OCI-LY1 (cell line): ENCODE data around the gene MMAB.

Source experiments
- H2AFZ ChIP-seq: fragments of 200-600 bp; sonication (generic), shearing (Covaris generic); 2 replicates; pipeline ENCODE4 v1.6.0; 2014; ENCODE audit warnings: antibody characterized with exemption, mild to moderate bottlenecking, low read length
- H3F3A ChIP-seq: fragments of 200-600 bp; sonication (generic), shearing (Covaris generic); 2 replicates; pipeline ENCODE4 v1.6.0; 2014; ENCODE audit warnings: mild to moderate bottlenecking, antibody characterized with exemption, low read length, moderate library complexity; ENCODE audit not compliant: insufficient read depth
- H3K27ac ChIP-seq: fragments of 200-600 bp; sonication (generic); 2 replicates; pipeline ENCODE4 v1.5.1; 2014; ENCODE audit warnings: low read length, mixed run types, mild to moderate bottlenecking, low read depth; ENCODE audit not compliant: poor library complexity, severe bottlenecking
- H3K27me3 ChIP-seq: fragments of 200-600 bp; sonication (generic); 2 replicates; pipeline ENCODE4 v1.6.0; 2014; ENCODE audit warnings: antibody characterized with exemption, mild to moderate bottlenecking, low read length, moderate library complexity; ENCODE audit not compliant: insufficient read depth
- H3K36me3 ChIP-seq: fragments of 200-600 bp; sonication (generic); 2 replicates; pipeline ENCODE4 v1.6.1; 2014; ENCODE audit warnings: mild to moderate bottlenecking, antibody characterized with exemption, low read length, moderate library complexity, mixed read lengths; ENCODE audit not compliant: insufficient read depth
- H3K4me1 ChIP-seq: fragments of 200-600 bp; sonication (generic); 2 replicates; pipeline ENCODE4 v1.5.1; 2014; ENCODE audit warnings: mild to moderate bottlenecking, low read length, moderate library complexity; ENCODE audit not compliant: insufficient read depth, severe bottlenecking
- H3K4me2 ChIP-seq: fragments of 200-600 bp; sonication (generic), shearing (Covaris generic); 2 replicates; pipeline ENCODE4 v1.6.1; 2014; ENCODE audit warnings: low read length
- H3K4me3 ChIP-seq: fragments of 200-600 bp; sonication (generic); 2 replicates; pipeline ENCODE4 v1.5.1; 2014; ENCODE audit warnings: low read length, low read depth, mild to moderate bottlenecking, mixed read lengths; ENCODE audit not compliant: poor library complexity, severe bottlenecking
- H3K79me2 ChIP-seq: fragments of 200-600 bp; shearing (Covaris generic); 2 replicates; pipeline ENCODE4 v1.6.1; 2016; ENCODE audit warnings: mixed run types, low read length, mixed read lengths; ENCODE audit not compliant: insufficient read depth
- H3K9ac ChIP-seq: fragments of 200-600 bp; sonication (generic), shearing (Covaris generic); 2 replicates; pipeline ENCODE4 v1.6.1; 2014; ENCODE audit warnings: mild to moderate bottlenecking, low read length, mixed read lengths
- H3K9me2 ChIP-seq: fragments of 200-600 bp; sonication (generic), shearing (Covaris generic); 2 replicates; pipeline ENCODE4 v1.6.1; 2014; ENCODE audit warnings: low read depth, mild to moderate bottlenecking, low read length, mixed read lengths
- H3K9me3 ChIP-seq: fragments of 200-600 bp; shearing (Covaris generic); 2 replicates; pipeline ENCODE4 v1.6.1; 2014; ENCODE audit warnings: low read length, mixed read lengths
- H4K20me1 ChIP-seq: fragments of 200-600 bp; sonication (generic), shearing (Covaris generic); 2 replicates; pipeline ENCODE4 v1.6.0; 2016; ENCODE audit warnings: mild to moderate bottlenecking, low read length; ENCODE audit not compliant: insufficient read depth
- CTCF ChIP-seq: fragments of 200-600 bp; sonication (generic), shearing (Covaris generic); IDR thresholded peaks from 2 replicates; pipeline ENCODE4 v1.5.1; 2017; ENCODE audit warnings: mild to moderate bottlenecking, antibody characterized with exemption, low read length, moderate library complexity, mixed read lengths
- EZH2 ChIP-seq: fragments of 200-600 bp; sonication (generic), shearing (Covaris generic); IDR thresholded peaks from 2 replicates; pipeline ENCODE4 v1.8.0; 2017; ENCODE audit warnings: borderline replicate concordance, mixed run types, mild to moderate bottlenecking, antibody characterized with exemption, low read length, moderate library complexity, mixed read lengths

Gene MMAB

DNA sequence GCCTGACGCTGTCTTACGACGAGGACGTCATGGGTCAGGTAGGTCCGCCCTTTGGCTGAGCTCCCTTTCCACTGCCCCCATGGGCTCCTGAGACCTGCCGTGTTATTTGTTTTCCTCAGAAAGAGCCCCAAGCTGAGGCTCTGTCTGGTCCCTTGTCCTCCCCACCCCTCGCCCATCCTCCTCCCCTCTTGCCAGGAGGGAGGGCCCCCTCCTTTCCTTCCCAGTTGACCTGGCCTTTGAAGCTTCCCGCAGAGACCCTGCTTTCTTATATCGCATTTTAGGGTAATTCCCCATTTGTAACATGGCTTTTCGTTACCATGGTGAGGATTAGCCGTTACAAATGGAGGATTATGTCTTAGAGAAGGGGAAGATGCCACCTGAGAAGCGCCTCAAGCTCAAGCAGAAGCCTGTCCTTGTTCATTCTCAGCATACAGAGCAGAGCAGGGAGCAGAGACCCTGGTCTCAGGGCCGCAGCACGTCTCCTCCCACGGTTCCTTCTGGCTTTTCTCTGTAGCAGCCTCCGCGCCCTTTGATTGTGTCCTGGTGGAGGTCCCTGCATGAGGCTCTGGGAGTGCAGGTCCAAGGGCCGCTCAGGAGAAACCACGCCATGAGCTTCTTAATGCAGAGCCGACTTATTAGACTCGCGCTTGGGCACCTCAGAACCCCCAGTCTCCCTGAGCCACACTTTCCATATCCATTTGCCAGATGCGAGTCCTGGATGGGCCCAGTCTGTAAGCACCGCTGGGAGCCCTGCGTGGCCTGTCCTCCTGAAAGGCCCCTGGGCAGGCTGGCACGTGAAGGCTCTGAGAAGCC is 48.6 kb downstream of the MMAB start:
- no peak overlapping the region for H2AFZ ChIP-seq
- TF ChIP-seq CTCF = no peak
- no peak for TF ChIP-seq EZH2

GRCh38 chr12:109523504-109523903 is 49.8 kb downstream of the MMAB start:
- no peaks in the 10 kb centered on the region for H3K27me3 ChIP-seq
- H3K9ac ChIP-seq = no peak overlapping the region
- H3K79me2 ChIP-seq = no peaks in the 10 kb centered on the region
- H3K36me3 ChIP-seq = 0 out of 2 replicates have a peak, but pooled peaks cover 8% of the 10 kb centered on the region
- TF ChIP-seq EZH2 (no peak), CTCF (no peak)
- no peaks in the 10 kb centered on the region for H3K9me2 ChIP-seq
- H3K4me3 ChIP-seq = no peak overlapping the region
- H4K20me1 ChIP-seq = no peaks in the 10 kb centered on the region
- no peaks in the 10 kb centered on the region for H3K9me3 ChIP-seq
- H3K27ac ChIP-seq = no peak overlapping the region
- H3K4me2 ChIP-seq = no peak overlapping the region
- H3K4me1 ChIP-seq = no peaks in the 10 kb centered on the region
- H2AFZ ChIP-seq = no peak overlapping the region
- no peaks in the 10 kb centered on the region for H3F3A ChIP-seq

More for the DNA sequence above, 48.6 kb downstream of the MMAB start:
- H4K20me1 ChIP-seq = no peaks in the 10 kb centered on the region
- no peak overlapping the region for H3K27ac ChIP-seq
- no peaks in the 10 kb centered on the region for H3F3A ChIP-seq
- H3K4me2 ChIP-seq = no peak overlapping the region
- H3K4me3 ChIP-seq = no peak overlapping the region
- H3K36me3 ChIP-seq = 0 out of 2 replicates have a peak, but pooled peaks cover 8% of the 10 kb centered on the region
- no peaks in the 10 kb centered on the region for H3K27me3 ChIP-seq
- H3K9ac ChIP-seq = no peak overlapping the region
- H3K79me2 ChIP-seq = no peaks in the 10 kb centered on the region
- no peaks in the 10 kb centered on the region for H3K9me3 ChIP-seq
- H3K9me2 ChIP-seq = no peaks in the 10 kb centered on the region
- no peaks in the 10 kb centered on the region for H3K4me1 ChIP-seq

DNA sequence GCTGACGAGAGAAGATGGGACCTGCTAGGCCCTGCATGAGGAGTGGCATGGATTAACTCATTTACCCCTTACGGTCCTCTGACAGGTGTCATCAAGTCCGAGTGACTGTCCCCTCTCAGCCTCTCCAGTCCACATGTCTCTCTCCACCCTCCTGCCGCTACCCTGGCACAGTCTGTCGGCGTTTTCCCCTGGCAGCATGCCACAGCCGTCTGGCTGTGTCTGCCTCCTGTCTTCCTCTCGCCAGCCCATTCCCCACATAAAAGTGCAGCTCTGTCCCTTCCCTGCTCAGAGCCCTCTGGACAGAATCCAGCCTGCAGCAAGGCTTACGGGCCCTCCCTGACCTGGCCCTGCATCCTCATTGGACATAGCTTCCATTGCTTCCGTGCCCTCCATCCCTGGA is 50.2 kb downstream of the MMAB start:
- Histone ChIP-seq H3K4me2 (no peak overlapping the region), H3K4me1 (no peaks in the 10 kb centered on the region), H3K9me2 (no peaks in the 10 kb centered on the region), H3K36me3 (0 out of 2 replicates have a peak, but pooled peaks cover 8% of the 10 kb centered on the region), H3K27me3 (no peaks in the 10 kb centered on the region), H3K27ac (no peak overlapping the region), H3K79me2 (no peaks in the 10 kb centered on the region), H3K9me3 (no peaks in the 10 kb centered on the region), H2AFZ (no peak overlapping the region), H3F3A (no peaks in the 10 kb centered on the region), H4K20me1 (no peaks in the 10 kb centered on the region), H3K4me3 (no peak overlapping the region), H3K9ac (no peak overlapping the region)
- TF ChIP-seq CTCF (no peak), EZH2 (no peak)
